ENCODE measurements around the gene COP1. TPM values are rescaled to one million over a fixed set of nuclear protein-coding genes. Genes with fewer than 3 reads are reported as not detected.
A peak's percentile ranks its signal among the peaks of the same experiment; 100 is the strongest.

COP1 gene
- total RNA-seq, 1 donor from 2014 or later = 76.7 TPM

DNA sequence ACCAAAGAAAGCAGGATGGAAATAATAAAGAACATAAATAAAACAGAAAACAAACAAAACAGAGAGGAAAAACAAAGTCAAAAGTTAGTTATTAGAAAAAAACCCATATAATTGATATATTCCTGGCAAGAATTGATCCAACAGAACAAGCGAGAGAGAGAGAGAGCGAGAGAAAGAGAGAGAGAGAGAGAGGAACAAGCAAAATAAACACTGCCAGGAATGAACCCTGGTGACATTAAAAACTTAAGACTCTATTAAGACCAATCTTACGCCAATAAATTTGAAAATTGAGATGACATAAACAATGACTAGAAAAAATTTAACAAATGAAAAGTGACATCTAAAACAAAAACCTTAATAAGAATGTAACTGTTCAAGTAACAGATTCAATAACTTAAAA is 64.1 kb downstream of the COP1 start:
- no peak overlapping the region for H3K4me3 ChIP-seq (ENCODE audit: low read length in 3 of 3)
- peaks cover 0 to 6% (median 0%) of the 10 kb centered on the region in 3 donors for H3K36me3 ChIP-seq (ENCODE audit: control insufficient read depth in 3 of 3, insufficient read depth in 3 of 3, low read length in 3 of 3)
- H3K27ac ChIP-seq (ENCODE audit: low read depth, low read length) = no peak overlapping the region
- no peak overlapping the region for H3K9ac ChIP-seq (ENCODE audit: low read depth in 1 of 3, low read length in 3 of 3)
- no peaks in the 10 kb centered on the region for H3K4me1 ChIP-seq (ENCODE audit: control insufficient read depth in 3 of 3, insufficient read depth in 3 of 3, low read length in 3 of 3)
- no peaks in the 10 kb centered on the region for H3K9me3 ChIP-seq (ENCODE audit: control insufficient read depth in 3 of 3, low read length in 3 of 3)
- H3K27me3 ChIP-seq (ENCODE audit: control insufficient read depth in 3 of 3, insufficient read depth in 3 of 3, low read length in 3 of 3) = no peaks in the 10 kb centered on the region

DNA sequence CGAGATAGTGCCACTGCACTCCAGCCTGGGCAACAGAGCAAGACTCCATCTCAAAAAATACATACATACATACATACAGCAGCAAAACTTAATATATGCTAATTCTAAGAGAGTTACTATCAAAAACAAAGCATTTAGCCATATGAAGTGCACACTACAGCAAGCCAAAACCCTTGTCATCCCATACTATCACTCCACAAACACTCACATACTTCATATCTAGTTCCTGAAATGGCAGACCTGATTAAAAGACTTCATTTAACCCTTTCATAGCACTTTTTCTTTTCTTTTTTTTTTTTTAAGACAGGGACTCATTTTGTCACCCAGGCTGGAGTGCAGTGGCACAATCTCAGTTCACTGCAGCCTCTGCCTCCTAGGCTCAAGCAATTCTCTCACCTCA is 65.6 kb downstream of the COP1 start:
- Histone ChIP-seq H3K27ac (ENCODE audit: low read depth, low read length) (no peak overlapping the region), H3K36me3 (ENCODE audit: control insufficient read depth in 3 of 3, insufficient read depth in 3 of 3, low read length in 3 of 3) (peaks cover 0 to 3% (median 0%) of the 10 kb centered on the region in 3 donors), H3K9me3 (ENCODE audit: control insufficient read depth in 3 of 3, low read length in 3 of 3) (no peaks in the 10 kb centered on the region), H3K9ac (ENCODE audit: low read depth in 1 of 3, low read length in 3 of 3) (no peak overlapping the region), H3K27me3 (ENCODE audit: control insufficient read depth in 3 of 3, insufficient read depth in 3 of 3, low read length in 3 of 3) (no peaks in the 10 kb centered on the region), H3K4me3 (ENCODE audit: low read length in 3 of 3) (no peak overlapping the region), H3K4me1 (ENCODE audit: control insufficient read depth in 3 of 3, insufficient read depth in 3 of 3, low read length in 3 of 3) (no peaks in the 10 kb centered on the region)

DNA sequence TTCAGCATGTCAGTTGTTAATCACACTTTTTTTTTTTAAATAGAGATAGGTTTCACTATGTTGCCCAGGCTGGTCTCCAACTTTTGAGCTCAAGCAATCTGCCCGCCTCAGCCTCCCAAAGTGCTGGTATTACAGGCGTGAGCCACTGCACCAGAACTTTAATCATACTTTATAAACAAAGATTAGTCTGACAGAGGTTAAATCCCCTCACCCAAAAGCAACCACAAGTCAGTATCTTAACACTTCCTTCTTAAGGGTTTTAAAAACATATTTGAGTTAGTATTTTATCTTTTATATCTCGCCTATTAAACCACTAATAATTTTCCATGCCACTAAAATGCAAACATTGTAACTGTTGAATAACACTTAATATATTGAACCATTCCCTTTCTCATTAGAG is 70.2 kb downstream of the COP1 start:
- no peak overlapping the region for H3K4me3 ChIP-seq (ENCODE audit: low read length in 3 of 3)
- H3K27ac ChIP-seq (ENCODE audit: low read depth, low read length) = no peak overlapping the region

DNA sequence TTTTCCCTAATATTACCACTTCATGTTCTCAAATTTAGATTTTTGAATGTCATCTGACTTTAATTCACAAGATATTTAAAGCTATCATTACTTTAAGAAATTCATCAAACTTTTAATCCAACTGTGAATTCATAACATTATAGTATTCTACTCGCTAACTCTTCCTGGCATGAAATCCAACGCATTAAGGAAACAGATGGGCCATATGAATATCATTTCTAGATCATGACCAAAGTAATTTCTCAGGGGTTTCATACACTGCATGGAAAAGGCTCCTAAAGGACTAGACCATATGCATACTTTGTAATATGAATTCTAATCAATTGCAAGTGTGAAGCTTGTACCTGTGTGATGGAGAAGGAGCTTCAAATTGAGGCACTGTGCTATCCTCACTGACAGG is 72.4 kb downstream of the COP1 start:
- H3K36me3 ChIP-seq (ENCODE audit: control insufficient read depth in 3 of 3, insufficient read depth in 3 of 3, low read length in 3 of 3) = no peaks in the 10 kb centered on the region
- H3K27ac ChIP-seq (ENCODE audit: low read depth, low read length) = no peak overlapping the region
- no peaks in the 10 kb centered on the region for H3K9me3 ChIP-seq (ENCODE audit: control insufficient read depth in 3 of 3, low read length in 3 of 3)
- no peak overlapping the region for H3K4me3 ChIP-seq (ENCODE audit: low read length in 3 of 3)
- no peak overlapping the region for H3K9ac ChIP-seq (ENCODE audit: low read depth in 1 of 3, low read length in 3 of 3)
- H3K27me3 ChIP-seq (ENCODE audit: control insufficient read depth in 3 of 3, insufficient read depth in 3 of 3, low read length in 3 of 3) = no peaks in the 10 kb centered on the region
- no peaks in the 10 kb centered on the region for H3K4me1 ChIP-seq (ENCODE audit: control insufficient read depth in 3 of 3, insufficient read depth in 3 of 3, low read length in 3 of 3)

More for the DNA sequence above, 70.2 kb downstream of the COP1 start:
- Histone ChIP-seq H3K9ac (ENCODE audit: low read depth in 1 of 3, low read length in 3 of 3) (no peak overlapping the region), H3K27me3 (ENCODE audit: control insufficient read depth in 3 of 3, insufficient read depth in 3 of 3, low read length in 3 of 3) (no peaks in the 10 kb centered on the region), H3K9me3 (ENCODE audit: control insufficient read depth in 3 of 3, low read length in 3 of 3) (no peaks in the 10 kb centered on the region), H3K4me1 (ENCODE audit: control insufficient read depth in 3 of 3, insufficient read depth in 3 of 3, low read length in 3 of 3) (no peaks in the 10 kb centered on the region), H3K36me3 (ENCODE audit: control insufficient read depth in 3 of 3, insufficient read depth in 3 of 3, low read length in 3 of 3) (no peaks in the 10 kb centered on the region)

DNA sequence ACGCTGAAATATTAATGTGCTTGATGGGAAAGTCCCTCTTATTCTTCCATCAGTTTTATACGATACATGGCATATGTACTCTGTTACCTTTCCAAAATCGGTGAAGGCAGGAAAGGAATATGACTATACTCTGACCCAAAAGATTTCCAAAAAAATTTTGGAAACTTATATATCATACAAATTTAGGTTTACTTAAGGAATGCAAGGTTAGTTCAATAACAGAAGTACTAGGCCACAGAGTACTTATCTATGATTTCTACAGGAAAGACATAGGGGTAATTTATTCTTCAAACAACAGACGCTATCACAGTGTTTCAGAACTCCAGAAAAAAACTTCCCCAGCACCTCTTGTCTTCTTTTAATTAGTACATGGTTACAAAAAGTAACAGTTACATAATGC is 84.8 kb downstream of the COP1 start:
- Histone ChIP-seq H3K4me1 (ENCODE audit: control insufficient read depth in 3 of 3, insufficient read depth in 3 of 3, low read length in 3 of 3) (no peaks in the 10 kb centered on the region), H3K27ac (ENCODE audit: low read depth, low read length) (no peak overlapping the region), H3K36me3 (ENCODE audit: control insufficient read depth in 3 of 3, insufficient read depth in 3 of 3, low read length in 3 of 3) (no peaks in the 10 kb centered on the region), H3K9me3 (ENCODE audit: control insufficient read depth in 3 of 3, low read length in 3 of 3) (peaks cover 0 to 5% (median 0%) of the 10 kb centered on the region in 3 donors), H3K27me3 (ENCODE audit: control insufficient read depth in 3 of 3, insufficient read depth in 3 of 3, low read length in 3 of 3) (no peaks in the 10 kb centered on the region), H3K4me3 (ENCODE audit: low read length in 3 of 3) (no peak overlapping the region), H3K9ac (ENCODE audit: low read depth in 1 of 3, low read length in 3 of 3) (no peak overlapping the region)

DNA sequence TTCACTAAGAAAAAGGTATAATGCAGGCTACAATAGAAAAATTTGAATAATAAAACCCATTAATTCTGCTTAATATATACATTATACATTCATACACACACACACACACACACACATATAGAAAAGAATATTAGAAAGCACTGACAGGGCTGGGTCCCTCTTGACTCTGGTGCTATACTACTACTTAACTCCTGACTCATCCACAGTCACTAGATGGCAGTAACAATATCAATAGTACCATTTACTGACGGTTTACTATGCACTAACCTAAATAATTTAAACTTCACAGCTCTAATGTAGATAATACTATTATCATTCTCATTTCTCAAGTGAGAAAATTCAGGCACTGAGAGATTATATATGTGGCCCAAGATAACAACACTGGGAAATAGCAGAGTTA is 87.5 kb downstream of the COP1 start:
- Histone ChIP-seq H3K27ac (ENCODE audit: low read depth, low read length) (no peak overlapping the region), H3K4me1 (ENCODE audit: control insufficient read depth in 3 of 3, insufficient read depth in 3 of 3, low read length in 3 of 3) (no peaks in the 10 kb centered on the region), H3K9ac (ENCODE audit: low read depth in 1 of 3, low read length in 3 of 3) (no peak overlapping the region), H3K9me3 (ENCODE audit: control insufficient read depth in 3 of 3, low read length in 3 of 3) (peaks cover 0 to 5% (median 0%) of the 10 kb centered on the region in 3 donors), H3K27me3 (ENCODE audit: control insufficient read depth in 3 of 3, insufficient read depth in 3 of 3, low read length in 3 of 3) (no peaks in the 10 kb centered on the region), H3K4me3 (ENCODE audit: low read length in 3 of 3) (no peak overlapping the region), H3K36me3 (ENCODE audit: control insufficient read depth in 3 of 3, insufficient read depth in 3 of 3, low read length in 3 of 3) (peaks cover 0 to 7% (median 0%) of the 10 kb centered on the region in 3 donors)

DNA sequence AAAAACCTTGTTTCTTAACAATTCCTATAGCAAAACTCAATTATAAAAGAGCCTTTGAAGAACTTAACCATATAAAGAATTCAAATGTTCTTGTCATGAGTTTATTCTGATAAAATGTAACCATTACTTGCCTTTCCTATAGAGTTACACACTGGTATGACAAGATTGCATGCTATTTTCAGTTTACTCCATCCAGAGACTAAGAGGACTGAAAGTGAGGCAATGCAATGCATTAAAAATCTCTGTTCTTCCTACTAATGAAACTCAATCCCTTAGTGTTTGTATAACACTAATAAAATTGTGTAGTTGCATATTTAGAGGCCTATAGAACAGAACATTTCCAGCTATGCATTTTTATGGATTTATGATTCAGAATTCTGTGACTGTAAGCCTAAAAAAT is 88.1 kb downstream of the COP1 start:
- Histone ChIP-seq H3K27ac (ENCODE audit: low read depth, low read length) (no peak overlapping the region), H3K27me3 (ENCODE audit: control insufficient read depth in 3 of 3, insufficient read depth in 3 of 3, low read length in 3 of 3) (no peaks in the 10 kb centered on the region), H3K9ac (ENCODE audit: low read depth in 1 of 3, low read length in 3 of 3) (no peak overlapping the region), H3K9me3 (ENCODE audit: control insufficient read depth in 3 of 3, low read length in 3 of 3) (peaks cover 0 to 5% (median 0%) of the 10 kb centered on the region in 3 donors), H3K36me3 (ENCODE audit: control insufficient read depth in 3 of 3, insufficient read depth in 3 of 3, low read length in 3 of 3) (peaks cover 0 to 7% (median 0%) of the 10 kb centered on the region in 3 donors), H3K4me1 (ENCODE audit: control insufficient read depth in 3 of 3, insufficient read depth in 3 of 3, low read length in 3 of 3) (no peaks in the 10 kb centered on the region), H3K4me3 (ENCODE audit: low read length in 3 of 3) (no peak overlapping the region)

DNA sequence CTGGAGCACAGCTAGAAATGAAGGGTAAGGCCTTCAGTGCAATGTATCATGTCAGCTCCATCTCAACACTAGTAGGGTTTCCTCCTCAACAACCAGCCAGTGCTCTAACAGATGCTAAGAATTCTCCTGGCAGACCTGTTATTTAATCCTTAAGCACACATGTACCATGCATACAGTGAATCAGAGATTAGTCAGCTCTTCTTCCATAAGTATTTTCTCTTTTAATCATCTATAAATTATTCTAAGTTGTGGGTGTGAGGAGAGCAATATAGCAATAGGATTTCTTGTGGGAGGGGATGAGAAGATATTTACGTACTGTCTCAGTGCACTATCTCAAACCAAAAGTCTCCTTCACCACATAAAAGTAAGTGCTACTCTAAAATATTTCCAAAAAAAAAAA is 95.3 kb downstream of the COP1 start:
- Histone ChIP-seq H3K4me3 (ENCODE audit: low read length in 3 of 3) (no peak overlapping the region), H3K4me1 (ENCODE audit: control insufficient read depth in 3 of 3, insufficient read depth in 3 of 3, low read length in 3 of 3) (no peaks in the 10 kb centered on the region), H3K27ac (ENCODE audit: low read depth, low read length) (no peak overlapping the region), H3K9ac (ENCODE audit: low read depth in 1 of 3, low read length in 3 of 3) (no peak overlapping the region), H3K36me3 (ENCODE audit: control insufficient read depth in 3 of 3, insufficient read depth in 3 of 3, low read length in 3 of 3) (peaks cover 0 to 10% (median 0%) of the 10 kb centered on the region in 3 donors), H3K27me3 (ENCODE audit: control insufficient read depth in 3 of 3, insufficient read depth in 3 of 3, low read length in 3 of 3) (no peaks in the 10 kb centered on the region), H3K9me3 (ENCODE audit: control insufficient read depth in 3 of 3, low read length in 3 of 3) (no peaks in the 10 kb centered on the region)

DNA sequence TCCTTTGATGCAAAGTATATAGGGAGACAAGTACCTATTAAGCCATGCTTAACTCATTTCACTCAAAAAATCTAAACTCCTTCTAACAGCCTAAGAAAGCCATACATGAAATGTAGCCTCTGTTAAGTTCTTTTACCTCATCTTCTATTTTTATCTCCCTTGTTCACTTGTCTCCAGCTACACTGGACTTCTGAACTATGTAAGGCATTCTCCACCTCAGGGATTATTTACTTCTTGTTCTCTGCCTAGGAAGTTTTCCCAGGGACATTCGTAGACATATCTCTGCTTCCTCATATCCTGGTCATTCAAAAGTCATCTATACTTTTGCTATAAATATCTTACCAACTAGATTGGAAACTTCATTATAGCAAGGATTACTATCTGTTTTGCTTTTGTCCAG is 96.9 kb downstream of the COP1 start:
- Histone ChIP-seq H3K27me3 (ENCODE audit: control insufficient read depth in 3 of 3, insufficient read depth in 3 of 3, low read length in 3 of 3) (no peaks in the 10 kb centered on the region), H3K27ac (ENCODE audit: low read depth, low read length) (no peak overlapping the region), H3K4me1 (ENCODE audit: control insufficient read depth in 3 of 3, insufficient read depth in 3 of 3, low read length in 3 of 3) (no peaks in the 10 kb centered on the region), H3K9ac (ENCODE audit: low read depth in 1 of 3, low read length in 3 of 3) (no peak overlapping the region), H3K4me3 (ENCODE audit: low read length in 3 of 3) (no peak overlapping the region), H3K9me3 (ENCODE audit: control insufficient read depth in 3 of 3, low read length in 3 of 3) (no peaks in the 10 kb centered on the region), H3K36me3 (ENCODE audit: control insufficient read depth in 3 of 3, insufficient read depth in 3 of 3, low read length in 3 of 3) (peaks cover 0 to 2% (median 0%) of the 10 kb centered on the region in 3 donors)

DNA sequence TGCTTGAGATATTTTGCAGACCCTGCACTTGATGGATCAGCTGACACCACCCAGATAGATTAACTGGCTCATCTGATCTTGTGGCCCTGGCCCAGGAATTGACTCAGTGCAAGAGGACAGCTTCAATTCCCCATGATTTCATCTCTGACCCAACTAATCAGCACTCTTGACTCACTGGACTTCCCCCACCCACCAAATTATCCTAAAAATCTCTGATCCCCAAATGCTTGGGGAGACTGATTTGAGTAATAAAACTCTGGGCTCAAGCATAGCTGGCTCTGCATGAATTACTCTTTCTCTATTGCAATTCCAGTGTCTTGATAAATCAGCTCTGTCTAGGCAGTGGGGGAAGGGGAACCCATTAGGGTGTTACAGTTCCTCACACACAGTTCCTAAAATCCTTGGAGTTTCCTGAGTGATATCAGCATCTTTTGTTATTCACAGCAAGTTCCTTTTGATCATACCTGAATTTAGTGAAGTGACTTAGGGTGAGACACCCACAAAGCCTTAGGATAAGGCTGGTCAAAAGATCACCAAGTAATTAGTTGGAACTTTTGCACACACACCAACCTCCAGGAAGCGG is 104.2 kb downstream of the COP1 start:
- peaks cover 0 to 14% (median 10%) of the 10 kb centered on the region in 3 donors for H3K9me3 ChIP-seq (ENCODE audit: control insufficient read depth in 3 of 3, low read length in 3 of 3)
- no peak overlapping the region for H3K9ac ChIP-seq (ENCODE audit: low read depth in 1 of 3, low read length in 3 of 3)
- H3K27me3 ChIP-seq (ENCODE audit: control insufficient read depth in 3 of 3, insufficient read depth in 3 of 3, low read length in 3 of 3) = no peaks in the 10 kb centered on the region
- peaks cover 11 to 26% (median 15%) of the 10 kb centered on the region in 3 donors for H3K36me3 ChIP-seq (ENCODE audit: control insufficient read depth in 3 of 3, insufficient read depth in 3 of 3, low read length in 3 of 3)
- no peak overlapping the region for H3K27ac ChIP-seq (ENCODE audit: low read depth, low read length)
- H3K4me1 ChIP-seq (ENCODE audit: control insufficient read depth in 3 of 3, insufficient read depth in 3 of 3, low read length in 3 of 3) = no peaks in the 10 kb centered on the region
- peak overlapping the region in 1 of 3 donors; percentile 30 for H3K4me3 ChIP-seq (ENCODE audit: low read length in 3 of 3)
